GM19438 (cell line): ENCODE results near the gene CELF2.
"Not testable (repeated sequence)": the region's sequence is repeated elsewhere in the genome, so short reads cannot be mapped to it uniquely, and the experiment has no call there.

Experiments
- ATAC-seq: cut with Tn5 transposase; IDR thresholded peaks from one replicate; pipeline ENCODE4 v1.9.1; 2021; ENCODE audit warnings: low read depth; ENCODE audit not compliant: unreplicated experiment

The CELF2 gene

GRCh38 chr10:11363497-11363896 is 345.8 kb downstream of the CELF2 start:
- ATAC-seq = no peak

- ATAC-seq = no peak
Measured at GRCh38 chr10:11364241-11364640, 346.6 kb downstream of the CELF2 start.

GRCh38 chr10:11366889-11367288 is 349.2 kb downstream of the CELF2 start:
- not testable (repeated sequence) for ATAC-seq

- no peak for ATAC-seq
Measured at GRCh38 chr10:11367505-11367904, 349.8 kb downstream of the CELF2 start.

- ATAC-seq = no peak
Measured at GRCh38 chr10:11373717-11374171, 356.1 kb downstream of the CELF2 start.

GRCh38 chr10:11377267-11377666 is 359.6 kb downstream of the CELF2 start:
- ATAC-seq = no peak

GRCh38 chr10:11378835-11379234 is 361.2 kb downstream of the CELF2 start:
- ATAC-seq = no peak

GRCh38 chr10:11379771-11380170 is 362.1 kb downstream of the CELF2 start:
- ATAC-seq = no peak

- ATAC-seq = no peak
Measured at GRCh38 chr10:11381023-11381422, 363.4 kb downstream of the CELF2 start.

GRCh38 chr10:11381511-11381910 is 363.8 kb downstream of the CELF2 start:
- ATAC-seq = no peak

GRCh38 chr10:11382187-11382586 is 364.5 kb downstream of the CELF2 start:
- ATAC-seq = no peak

- no peak for ATAC-seq
Measured at GRCh38 chr10:11386044-11386443, 368.4 kb downstream of the CELF2 start.
